HT-29 (cell line): ENCODE data around the gene CGNL1. TPM values are rescaled to one million over a fixed set of nuclear protein-coding genes. Genes with fewer than 3 reads are reported as not detected.

Source experiments
- DNase-seq: peaks from one replicate; pipeline ENCODE4 v3.0.0-alpha.2; 2015; ENCODE audit warnings: low spot score
- total RNA-seq: library from RNA; depleted of rRNA; stranded (reverse); fragments of >200 nt; shearing (Covaris generic); gene quantifications from 2 replicates; pipeline ENCODE4 v1.2.3, GENCODE V29; 2014

The CGNL1 gene
- total RNA-seq, 1 experiment from 2014 or later: 0.36 TPM

GRCh38 chr15:57421551-57421950, 45.2 kb downstream of the CGNL1 start:
- DNase-seq: no peak

DNA sequence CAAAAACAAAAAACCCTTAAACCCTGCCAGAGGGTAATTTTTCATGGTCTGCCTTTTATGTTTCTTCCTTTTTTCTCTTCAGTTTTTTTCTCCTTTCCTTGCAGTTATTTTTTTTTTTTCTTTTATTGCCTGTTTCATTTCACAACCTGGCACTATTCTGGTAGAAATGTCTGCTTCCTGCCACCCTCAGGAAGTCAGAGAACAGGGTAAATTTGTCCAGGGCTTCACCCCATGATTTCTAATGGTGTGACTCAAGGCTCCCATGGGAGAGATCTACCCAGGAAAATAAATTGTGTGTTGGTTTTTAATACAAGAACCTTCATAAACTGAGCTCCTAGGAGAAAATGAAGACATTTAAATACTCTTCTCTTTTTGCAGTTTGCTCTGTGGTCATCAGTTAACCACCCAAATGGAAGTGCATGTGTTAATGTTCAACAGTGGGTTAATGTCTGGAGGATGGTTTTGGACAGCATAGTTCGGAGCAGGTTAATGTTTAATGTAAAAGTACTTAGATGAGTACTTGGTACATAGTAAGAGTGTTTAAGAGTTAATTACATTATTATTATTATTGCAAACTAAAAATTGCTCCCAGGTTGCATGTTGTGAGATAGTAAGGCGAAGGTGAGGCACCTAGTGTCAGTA, 45.9 kb downstream of the CGNL1 start:
- DNase-seq: no peak

- no peak for DNase-seq
Measured at GRCh38 chr15:57423599-57424140, 47.4 kb downstream of the CGNL1 start.

DNA sequence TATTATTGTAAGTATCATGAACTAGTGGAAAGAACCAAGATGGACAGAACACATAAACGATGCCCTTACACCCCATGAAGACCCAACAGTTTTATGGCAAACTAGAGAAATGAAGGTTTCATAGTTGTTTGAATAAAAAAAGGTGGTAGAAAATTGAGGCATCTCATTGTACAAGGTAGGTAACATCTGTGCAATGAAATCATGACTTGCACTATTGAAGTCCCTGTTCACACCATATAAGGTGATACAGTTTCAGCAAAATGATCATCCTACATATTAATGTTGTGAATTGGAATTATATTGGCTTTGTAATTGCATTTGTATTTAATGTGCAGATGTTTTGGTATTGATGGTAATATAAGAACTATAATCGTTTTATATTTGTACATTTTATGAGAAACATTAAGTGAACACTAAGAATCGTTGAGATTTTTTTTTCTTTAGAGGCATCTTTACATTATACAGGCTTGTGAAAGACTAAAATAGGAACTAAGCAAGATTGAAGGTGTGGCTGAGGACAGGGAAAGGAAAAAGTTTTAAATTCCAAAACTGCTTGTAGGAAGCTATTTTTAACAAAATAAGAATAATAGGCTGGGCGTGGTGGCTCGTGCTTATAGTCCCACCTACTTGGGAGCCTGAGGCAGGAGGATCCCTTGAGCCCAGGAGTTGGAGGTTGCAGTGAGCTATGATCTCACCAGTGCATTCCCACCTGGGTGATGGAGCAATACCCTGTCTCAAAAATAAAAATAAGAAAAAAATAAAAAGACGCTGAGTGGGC, 48.5 kb downstream of the CGNL1 start:
- DNase-seq: no peak

DNA sequence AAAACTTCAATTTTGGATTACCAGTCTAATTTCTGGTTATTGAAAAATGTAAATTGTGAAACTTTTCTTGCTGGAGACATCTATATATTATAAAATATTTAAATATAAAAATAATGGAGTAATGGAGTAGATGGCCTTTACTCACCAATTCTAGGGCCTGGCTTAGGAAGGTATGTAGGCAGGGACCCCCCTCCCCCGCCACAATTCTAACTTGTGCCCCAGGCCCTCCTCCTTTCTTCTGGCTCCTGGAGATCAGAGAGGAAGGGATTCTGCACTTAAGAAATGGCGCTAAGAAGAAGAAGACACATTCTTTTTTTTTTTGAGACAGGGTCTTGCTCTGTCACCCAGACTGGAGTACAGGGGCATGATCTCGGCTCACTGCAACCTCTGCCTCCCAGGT, 49.5 kb downstream of the CGNL1 start:
- no peak for DNase-seq

DNA sequence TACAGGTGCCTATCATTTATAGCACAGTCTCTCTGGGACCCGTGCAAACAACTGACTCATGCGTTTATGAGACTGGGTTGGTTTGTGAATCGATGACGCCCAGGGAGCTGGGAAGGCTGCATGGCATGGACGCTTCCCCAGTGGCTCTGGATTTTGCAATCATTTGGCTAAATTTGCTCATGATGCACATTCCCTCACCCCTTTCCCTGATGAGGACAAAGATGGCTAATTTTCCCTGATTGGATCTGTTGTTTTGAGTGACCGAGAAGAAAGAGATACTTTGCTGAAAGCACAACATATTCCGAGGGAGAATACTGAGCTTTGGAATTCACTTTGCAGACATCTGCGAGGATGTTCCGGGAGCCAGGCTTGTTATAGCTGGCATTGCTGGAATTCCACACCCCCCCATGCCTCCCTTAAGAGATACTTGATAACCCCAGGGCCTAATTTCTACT, 51.1 kb downstream of the CGNL1 start:
- DNase-seq: no peak

GRCh38 chr15:57432141-57432741, 55.9 kb downstream of the CGNL1 start:
- DNase-seq: no peak

GRCh38 chr15:57436166-57436565, 59.9 kb downstream of the CGNL1 start:
- DNase-seq: no peak

DNA sequence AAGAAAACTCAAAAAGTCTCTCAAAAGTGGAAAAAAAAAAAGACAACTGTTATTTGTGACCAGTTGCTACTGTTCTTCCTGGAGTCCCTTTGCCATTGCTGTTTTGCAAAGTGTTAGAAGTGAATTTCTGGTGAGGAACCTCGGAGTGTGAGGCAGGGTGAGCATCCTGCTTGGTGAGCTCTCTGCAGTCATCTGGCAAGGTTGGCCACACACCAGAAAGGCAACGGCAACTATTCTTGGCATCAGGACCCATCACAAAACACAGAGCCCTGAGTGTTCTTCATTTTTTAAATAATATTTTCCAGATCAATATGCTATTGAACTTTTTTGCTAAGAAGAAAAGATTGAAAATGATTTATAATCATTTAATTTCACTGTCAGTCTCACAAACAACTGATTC, 60.7 kb downstream of the CGNL1 start:
- no peak for DNase-seq

- DNase-seq: no peak
Measured at GRCh38 chr15:57437564-57437963, 61.3 kb downstream of the CGNL1 start.

- DNase-seq: no peak
Measured at GRCh38 chr15:57438166-57438565, 61.9 kb downstream of the CGNL1 start.

DNA sequence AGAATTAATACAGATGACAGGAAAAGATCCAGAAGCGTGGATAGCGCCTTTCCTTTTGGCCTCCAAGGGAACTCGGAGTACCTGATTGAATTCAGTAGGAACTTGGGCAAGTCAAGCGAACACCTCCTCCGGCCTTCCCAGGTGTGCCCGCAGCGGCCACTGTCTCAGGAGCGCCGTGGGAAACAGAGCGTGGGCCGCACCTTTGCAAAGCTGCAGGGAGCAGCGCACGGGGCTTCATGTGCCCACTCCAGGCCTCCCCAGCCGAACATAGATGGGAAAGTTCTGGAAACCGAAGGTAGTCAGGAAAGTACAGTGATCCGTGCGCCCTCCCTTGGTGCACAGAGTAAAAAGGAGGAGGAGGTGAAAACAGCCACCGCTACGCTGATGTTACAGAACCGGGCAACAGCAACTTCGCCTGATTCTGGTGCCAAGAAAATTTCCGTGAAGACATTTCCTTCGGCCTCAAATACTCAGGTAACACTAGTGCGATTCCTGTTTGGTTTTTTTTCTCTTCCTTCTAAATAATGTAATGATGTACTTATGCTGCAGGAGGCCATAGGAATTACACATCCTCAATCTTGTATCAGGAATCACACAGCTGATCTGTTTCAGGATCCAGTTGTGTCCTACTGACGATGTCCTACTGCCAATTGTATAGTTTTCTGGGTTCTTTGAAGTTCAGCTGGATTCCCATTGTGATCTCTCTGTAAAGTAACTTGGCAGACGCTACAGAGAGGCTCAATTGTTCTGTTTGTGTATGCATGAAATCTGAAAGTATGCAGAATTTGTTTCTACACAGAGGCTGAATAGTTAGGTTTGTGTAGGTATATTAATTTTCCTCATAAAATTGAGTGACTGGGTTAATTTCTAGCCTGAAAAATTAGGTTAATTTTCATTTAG, 63.1 kb downstream of the CGNL1 start:
- DNase-seq: no peak

DNA sequence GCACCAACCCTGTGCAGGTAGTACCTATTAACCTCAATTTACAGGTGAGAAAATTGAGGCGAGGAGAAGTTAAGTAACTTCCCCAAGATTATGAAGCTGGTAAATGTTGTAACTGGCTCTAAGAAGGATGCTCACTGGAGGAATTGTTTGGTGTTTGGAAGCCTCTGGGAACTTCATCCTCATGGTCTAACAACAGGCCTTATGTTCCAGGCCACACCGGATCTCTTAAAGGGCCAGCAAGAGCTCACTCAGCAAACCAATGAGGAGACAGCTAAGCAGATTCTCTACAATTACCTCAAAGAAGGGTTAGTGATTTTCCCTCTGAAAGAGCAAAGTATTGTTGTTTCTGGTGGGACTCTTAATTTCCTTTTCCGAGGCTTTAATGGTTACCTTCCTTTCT, 63.9 kb downstream of the CGNL1 start:
- no peak for DNase-seq

DNA sequence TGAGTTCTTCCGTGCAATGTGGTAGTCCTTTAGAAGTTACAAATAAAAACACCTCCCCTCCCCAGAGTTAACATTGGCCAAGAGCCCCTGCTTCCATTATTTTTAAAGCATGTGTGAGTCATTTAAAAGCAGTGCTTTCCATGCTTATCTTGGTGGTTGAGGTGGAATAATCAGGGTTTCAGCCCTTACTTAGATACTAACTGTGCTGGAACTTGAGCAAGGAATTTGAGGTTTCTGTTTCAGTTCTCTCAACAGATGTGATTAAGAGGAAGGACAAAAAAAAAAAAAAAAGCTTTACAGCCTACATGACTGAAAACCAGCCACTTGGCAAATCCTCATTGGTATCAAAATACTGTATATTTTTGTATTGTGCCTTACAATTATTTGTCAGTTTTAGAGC, 64.5 kb downstream of the CGNL1 start:
- DNase-seq: no peak

DNA sequence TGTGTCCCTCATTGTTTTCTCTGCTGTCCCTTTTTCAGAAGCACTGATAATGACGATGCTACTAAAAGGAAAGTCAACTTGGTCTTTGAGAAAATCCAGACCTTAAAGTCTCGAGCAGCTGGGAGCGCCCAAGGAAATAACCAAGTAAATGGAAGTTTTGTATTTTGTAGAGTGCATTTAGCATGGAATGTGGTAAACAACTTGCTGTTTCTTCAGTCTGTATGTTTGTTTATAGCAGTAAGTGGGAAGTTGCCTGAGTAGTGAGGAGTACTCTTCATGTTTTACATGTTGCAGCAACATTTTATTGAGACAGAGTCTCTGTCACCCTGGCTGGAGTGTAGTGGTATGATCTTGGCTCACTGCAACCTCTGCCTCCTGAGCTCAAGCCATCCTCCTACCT, 66.0 kb downstream of the CGNL1 start:
- no peak for DNase-seq

GRCh38 chr15:57443486-57443885, 67.2 kb downstream of the CGNL1 start:
- DNase-seq: no peak

- no peak for DNase-seq
Measured at GRCh38 chr15:57444877-57445513, 68.7 kb downstream of the CGNL1 start.

- DNase-seq: no peak
Measured at GRCh38 chr15:57445872-57446271, 69.6 kb downstream of the CGNL1 start.

DNA sequence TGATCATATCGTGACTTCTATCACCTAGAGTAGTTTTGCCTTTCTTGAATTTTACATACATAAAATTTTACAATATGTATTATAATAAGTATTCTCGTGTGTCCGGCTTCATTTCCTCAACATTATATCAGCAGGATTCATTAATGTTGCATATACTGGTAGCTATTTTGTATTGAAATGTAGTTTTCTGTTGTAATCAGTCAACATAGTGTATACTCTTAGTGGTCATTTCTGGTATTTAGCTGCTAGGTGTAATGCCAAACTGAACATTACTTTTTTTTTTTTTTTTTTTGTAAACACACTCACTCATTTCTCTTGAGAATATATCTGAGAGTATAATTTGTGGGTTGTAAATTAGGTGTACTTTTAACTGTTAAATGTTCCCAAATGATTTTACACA, 70.1 kb downstream of the CGNL1 start:
- DNase-seq: no peak

DNA sequence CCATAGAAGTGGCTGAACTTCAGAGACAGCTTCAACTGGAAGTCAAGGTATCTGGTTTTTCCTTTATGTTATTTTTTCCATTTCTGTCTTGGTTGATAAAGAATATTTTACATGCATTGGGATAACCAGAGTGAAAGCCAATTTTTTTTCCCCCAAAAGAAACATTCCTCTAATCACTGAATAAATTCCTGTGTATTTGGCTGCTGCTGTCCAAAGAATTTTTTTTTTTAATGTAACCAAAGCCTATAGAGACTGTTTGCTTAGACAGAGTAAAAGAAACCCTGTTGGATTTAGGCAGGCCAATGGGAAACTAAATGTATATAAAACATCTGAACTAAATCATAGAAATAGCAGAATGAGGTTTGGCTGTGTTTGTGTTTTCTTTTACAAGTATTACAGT, 75.2 kb downstream of the CGNL1 start:
- DNase-seq: no peak
